Measurements from ENCODE around the gene SLC24A1. TPM values are rescaled to one million over a fixed set of nuclear protein-coding genes. Genes with fewer than 3 reads are reported as not detected.

SLC24A1 gene
- total RNA-seq, 1 donor from 2014 or later = 10.3 TPM

GRCh38 chr15:65579762-65580161, 42.0 kb upstream of the SLC24A1 start:
- Histone ChIP-seq H4K20me1 (ENCODE audit: insufficient read depth, low read length) (peaks cover 3% of the 10 kb centered on the region), H2AFZ (ENCODE audit: low read depth, low read length) (no peak overlapping the region), H3K36me3 (ENCODE audit: insufficient read depth, low read length) (peaks cover 30% of the 10 kb centered on the region), H3K27me3 (ENCODE audit: insufficient read depth, low read length) (no peaks in the 10 kb centered on the region), H3K4me2 (ENCODE audit: low read length) (peak overlapping the region; percentile 21), H3K4me3 (ENCODE audit: insufficient read depth, low read depth, low read length) (no peak overlapping the region), H3K27ac (ENCODE audit: low read depth, low read length) (peak overlapping the region; percentile 58), H3K4me1 (ENCODE audit: insufficient read depth, low read length) (peaks cover 39% of the 10 kb centered on the region), H3K9me3 (ENCODE audit: insufficient read depth, low read depth, low read length) (no peaks in the 10 kb centered on the region), H3K79me2 (ENCODE audit: insufficient read depth, low read length) (no peaks in the 10 kb centered on the region), H3K9ac (ENCODE audit: low read length) (peak overlapping the region; percentile 20)
- Mint-ChIP-seq H3K9me3 (ENCODE audit: unreplicated experiment) (no peaks in the 10 kb centered on the region), H3K4me3 (ENCODE audit: unreplicated experiment) (no peak overlapping the region), H3K36me3 (ENCODE audit: low read depth, unreplicated experiment) (peaks cover 21% of the 10 kb centered on the region), H3K27ac (ENCODE audit: unreplicated experiment) (peak overlapping the region; percentile 85), H3K4me1 (ENCODE audit: low read depth, unreplicated experiment) (peaks cover 56% of the 10 kb centered on the region), H3K27me3 (ENCODE audit: low read depth, unreplicated experiment) (no peaks in the 10 kb centered on the region)
- FAIRE-seq = no peak
- no peak for DNase-seq (ENCODE audit: low read depth)
- TF ChIP-seq, protein P1, sequence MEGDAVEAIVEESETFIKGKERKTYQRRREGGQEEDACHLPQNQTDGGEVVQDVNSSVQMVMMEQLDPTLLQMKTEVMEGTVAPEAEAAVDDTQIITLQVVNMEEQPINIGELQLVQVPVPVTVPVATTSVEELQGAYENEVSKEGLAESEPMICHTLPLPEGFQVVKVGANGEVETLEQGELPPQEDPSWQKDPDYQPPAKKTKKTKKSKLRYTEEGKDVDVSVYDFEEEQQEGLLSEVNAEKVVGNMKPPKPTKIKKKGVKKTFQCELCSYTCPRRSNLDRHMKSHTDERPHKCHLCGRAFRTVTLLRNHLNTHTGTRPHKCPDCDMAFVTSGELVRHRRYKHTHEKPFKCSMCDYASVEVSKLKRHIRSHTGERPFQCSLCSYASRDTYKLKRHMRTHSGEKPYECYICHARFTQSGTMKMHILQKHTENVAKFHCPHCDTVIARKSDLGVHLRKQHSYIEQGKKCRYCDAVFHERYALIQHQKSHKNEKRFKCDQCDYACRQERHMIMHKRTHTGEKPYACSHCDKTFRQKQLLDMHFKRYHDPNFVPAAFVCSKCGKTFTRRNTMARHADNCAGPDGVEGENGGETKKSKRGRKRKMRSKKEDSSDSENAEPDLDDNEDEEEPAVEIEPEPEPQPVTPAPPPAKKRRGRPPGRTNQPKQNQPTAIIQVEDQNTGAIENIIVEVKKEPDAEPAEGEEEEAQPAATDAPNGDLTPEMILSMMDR (IDR thresholded peaks at IDR 0.05; ENCODE audit: insufficient read depth, low read depth, low read length) = no peak
- TF ChIP-seq EZH2 (IDR thresholded peaks at IDR 0.05; ENCODE audit: insufficient read depth, low read length) = no peak

- Histone ChIP-seq H3K36me3 (ENCODE audit: insufficient read depth, low read length) (peaks cover 30% of the 10 kb centered on the region), H4K20me1 (ENCODE audit: insufficient read depth, low read length) (peaks cover 3% of the 10 kb centered on the region), H3K4me1 (ENCODE audit: insufficient read depth, low read length) (peaks cover 39% of the 10 kb centered on the region), H3K4me3 (ENCODE audit: insufficient read depth, low read depth, low read length) (no peak overlapping the region), H2AFZ (ENCODE audit: low read depth, low read length) (no peak overlapping the region), H3K9me3 (ENCODE audit: insufficient read depth, low read depth, low read length) (no peaks in the 10 kb centered on the region), H3K27me3 (ENCODE audit: insufficient read depth, low read length) (no peaks in the 10 kb centered on the region), H3K27ac (ENCODE audit: low read depth, low read length) (peak overlapping the region; percentile 58), H3K79me2 (ENCODE audit: insufficient read depth, low read length) (no peaks in the 10 kb centered on the region), H3K4me2 (ENCODE audit: low read length) (peak overlapping the region; percentile 21), H3K9ac (ENCODE audit: low read length) (peak overlapping the region; percentile 41)
- peak overlapping the region; percentile 2 for H3K4me3 Mint-ChIP-seq (ENCODE audit: unreplicated experiment)
- peaks cover 56% of the 10 kb centered on the region for H3K4me1 Mint-ChIP-seq (ENCODE audit: low read depth, unreplicated experiment)
- TF ChIP-seq EZH2 (IDR thresholded peaks at IDR 0.05; ENCODE audit: insufficient read depth, low read length) = no peak
- TF ChIP-seq, protein P1 (IDR thresholded peaks at IDR 0.05; ENCODE audit: insufficient read depth, low read depth, low read length) = no peak
- peak; percentile 60 for DNase-seq (ENCODE audit: low read depth)
- no peaks in the 10 kb centered on the region for H3K27me3 Mint-ChIP-seq (ENCODE audit: low read depth, unreplicated experiment)
- no peaks in the 10 kb centered on the region for H3K9me3 Mint-ChIP-seq (ENCODE audit: unreplicated experiment)
- no peak overlapping the region for H3K27ac Mint-ChIP-seq (ENCODE audit: unreplicated experiment)
- peaks cover 21% of the 10 kb centered on the region for H3K36me3 Mint-ChIP-seq (ENCODE audit: low read depth, unreplicated experiment)
- FAIRE-seq = peak; percentile 47
Observed at GRCh38 chr15:65580287-65580686, 41.5 kb upstream of the SLC24A1 start.

- FAIRE-seq (no peak), DNase-seq (ENCODE audit: low read depth) (peak; percentile 37)
- no peaks in the 10 kb centered on the region for H4K20me1 ChIP-seq (ENCODE audit: insufficient read depth, low read length)
- no peak for TF ChIP-seq EZH2 (IDR thresholded peaks at IDR 0.05; ENCODE audit: insufficient read depth, low read length)
- TF ChIP-seq, protein P1 (IDR thresholded peaks at IDR 0.05; ENCODE audit: insufficient read depth, low read depth, low read length) = no peak
- Mint-ChIP-seq H3K27me3 (ENCODE audit: low read depth, unreplicated experiment) (no peaks in the 10 kb centered on the region), H3K36me3 (ENCODE audit: low read depth, unreplicated experiment) (peaks cover 16% of the 10 kb centered on the region), H3K4me3 (ENCODE audit: unreplicated experiment) (peak overlapping the region; percentile 31), H3K4me1 (ENCODE audit: low read depth, unreplicated experiment) (peaks cover 33% of the 10 kb centered on the region), H3K9me3 (ENCODE audit: unreplicated experiment) (no peaks in the 10 kb centered on the region), H3K27ac (ENCODE audit: unreplicated experiment) (peak overlapping the region; percentile 89)
- peaks cover 36% of the 10 kb centered on the region for H3K36me3 ChIP-seq (ENCODE audit: insufficient read depth, low read length)
- H3K27ac ChIP-seq (ENCODE audit: low read depth, low read length) = no peak overlapping the region
- H3K27me3 ChIP-seq (ENCODE audit: insufficient read depth, low read length) = no peaks in the 10 kb centered on the region
- H3K9ac ChIP-seq (ENCODE audit: low read length) = no peak overlapping the region
- peak overlapping the region; percentile 35 for H3K4me2 ChIP-seq (ENCODE audit: low read length)
- no peak overlapping the region for H3K4me3 ChIP-seq (ENCODE audit: insufficient read depth, low read depth, low read length)
- H3K9me3 ChIP-seq (ENCODE audit: insufficient read depth, low read depth, low read length) = no peaks in the 10 kb centered on the region
- no peak overlapping the region for H2AFZ ChIP-seq (ENCODE audit: low read depth, low read length)
- peaks cover 21% of the 10 kb centered on the region for H3K4me1 ChIP-seq (ENCODE audit: insufficient read depth, low read length)
- no peaks in the 10 kb centered on the region for H3K79me2 ChIP-seq (ENCODE audit: insufficient read depth, low read length)
Observed at GRCh38 chr15:65583701-65584100, 38.0 kb upstream of the SLC24A1 start.

Measured in astrocyte (in vitro differentiated cells and primary cell).